K562 (cell line): Measurements from ENCODE around the gene UBR1. TPM values are rescaled to one million over a fixed set of nuclear protein-coding genes. Genes with fewer than 3 reads are reported as not detected.

Experiments
- ATAC-seq: fragments of 200-7000 bp; cut with Tn5 transposase; 3 replicates; pipeline ENCODE4 v1.9.1; 2020; ENCODE audit warnings: moderate library complexity
- BruUV-seq: library from RNA; stranded (reverse); fragments of 400-500 nt; replicated peaks from 2 replicates; lab custom pipeline; 2021; lab: Mats Ljungman, UMichigan
- CTCF ChIA-PET: fragments of 300-600 bp; formaldehyde crosslinking; extraction: SDS; loops from one replicate; lab custom pipeline; 2021; ENCODE audit warnings: low intra/inter-chr PET ratio; lab: Yijun Ruan, JAX
- POLR2A ChIA-PET: fragments of 300-600, 350-650 bp; sonication (Branson Sonifier 250); formaldehyde crosslinking; extraction: SDS; loops from one replicate; lab custom pipeline; 2021; ENCODE audit warnings: antibody characterized with exemption, inconsistent platforms; lab: Yijun Ruan, JAX
- DNase-seq, 4 experiments: peaks; one replicate each; pipeline versions ENCODE4 v3.0.0 to v3.0.0-alpha.2; 2011 to 2018; ENCODE audit warnings: low spot score in 3 of 4, mixed read lengths in 3 of 4; ENCODE audit errors: extremely low read depth in 1 of 4
- FAIRE-seq: peaks from 2 replicates; lab custom pipeline; 2011; peaks lifted over from hg19 to GRCh38; lab: Jason Lieb, UNC
- H2AFZ ChIP-seq: 2 replicates; pipeline ENCODE4 v1.6.0; 2011; ENCODE audit warnings: low read depth, low read length, control low read depth, inconsistent platforms
- H3K27ac ChIP-seq: fragments of 200-600 bp; 3 replicates; pipeline ENCODE4 v1.8.0; 2011; ENCODE audit warnings: low read depth, mild to moderate bottlenecking, control low read depth, inconsistent platforms, low read length, moderate library complexity, mixed read lengths; ENCODE audit errors: extremely low read depth
- H3K27me3 ChIP-seq, 2 experiments: fragments of 300-600 bp in 1 of 2; 2 replicates in 1 of 2; 3 replicates in 1 of 2; pipeline versions ENCODE4 v1.6.0 to v1.8.0; 2011; ENCODE audit warnings: inconsistent platforms in 2 of 2, low read length in 2 of 2, mild to moderate bottlenecking in 1 of 2, mixed read lengths in 1 of 2, moderate library complexity in 1 of 2; ENCODE audit not compliant: control insufficient read depth in 2 of 2, insufficient read depth in 2 of 2
- H3K36me3 ChIP-seq: fragments of 300-600 bp; 3 replicates; pipeline ENCODE4 v1.8.0; 2011; ENCODE audit warnings: mild to moderate bottlenecking, low read length, inconsistent platforms; ENCODE audit not compliant: control insufficient read depth, insufficient read depth
- H3K4me1 ChIP-seq, 2 experiments: fragments of 200-600 bp in 1 of 2; replicated peaks in 1 of 2; 2 replicates in 1 of 2; 3 replicates in 1 of 2; pipeline versions ENCODE4 v1.5.1 to v1.8.0; 2011; ENCODE audit warnings: inconsistent platforms in 2 of 2, low read length in 2 of 2, mild to moderate bottlenecking in 1 of 2, mixed read lengths in 1 of 2, moderate library complexity in 1 of 2; ENCODE audit not compliant: control insufficient read depth in 2 of 2, insufficient read depth in 2 of 2
- H3K4me2 ChIP-seq: 2 replicates; pipeline ENCODE4 v1.6.1; 2011; ENCODE audit warnings: low read length, control low read depth, inconsistent platforms, mixed read lengths; ENCODE audit not compliant: insufficient read depth
- H3K4me3 ChIP-seq: fragments of 200-600 bp; sonication (generic), shearing (Covaris generic); 2 replicates; pipeline ENCODE4 v1.5.1; 2016; ENCODE audit warnings: control low read depth, inconsistent platforms
- H3K79me2 ChIP-seq: fragments of 200-600 bp; 3 replicates; pipeline ENCODE4 v1.8.0; 2011; ENCODE audit warnings: low read length, inconsistent platforms; ENCODE audit not compliant: control insufficient read depth, insufficient read depth
- H3K9ac ChIP-seq, 2 experiments: 2 replicates each; pipeline versions ENCODE4 v1.6.0 to v1.6.1; 2011; ENCODE audit warnings: low read depth in 2 of 2, low read length in 2 of 2, control low read depth in 1 of 2, inconsistent platforms in 1 of 2, mild to moderate bottlenecking in 1 of 2, mixed read lengths in 1 of 2; ENCODE audit not compliant: insufficient read depth in 1 of 2
- H3K9me1 ChIP-seq: one replicate; pipeline ENCODE4 v1.6.0; 2011; ENCODE audit warnings: inconsistent platforms, mild to moderate bottlenecking, low read length, moderate library complexity; ENCODE audit not compliant: control insufficient read depth, insufficient read depth
- H3K9me3 ChIP-seq: replicated peaks from 2 replicates; pipeline ENCODE4 v1.5.1; 2011; ENCODE audit warnings: low read depth, low read length, inconsistent platforms; ENCODE audit not compliant: control insufficient read depth, insufficient read depth
- H4K20me1 ChIP-seq: replicated peaks from 2 replicates; pipeline ENCODE4 v1.6.1; 2011; ENCODE audit warnings: low read length, inconsistent platforms, mixed read lengths; ENCODE audit not compliant: control insufficient read depth, insufficient read depth
- ARNT ChIP-seq, 2 experiments: fragments of 450-650 bp; IDR thresholded peaks; 2 replicates each; pipeline ENCODE4 v1.6.1; 2016; ENCODE audit warnings: mild to moderate bottlenecking in 1 of 2
- CTCF ChIP-seq, 3 experiments: IDR thresholded peaks in 2 of 3; conservative IDR thresholded peaks in 1 of 3; 2 replicates each; pipeline ENCODE4 v1.5.1; 2011 to 2012; ENCODE audit warnings: low read length in 3 of 3, mild to moderate bottlenecking in 3 of 3, control low read depth in 2 of 3, improper control_type of control experiment in 1 of 3, inconsistent platforms in 1 of 3, low read depth in 1 of 3, mixed read lengths in 1 of 3, moderate library complexity in 1 of 3; ENCODE audit not compliant: insufficient read depth in 2 of 3
- FOXM1 ChIP-seq, 2 experiments: fragments of 450-650 bp in 1 of 2; sonication (generic) in 1 of 2; formaldehyde crosslinking in 1 of 2; IDR thresholded peaks; 2 replicates each; pipeline versions ENCODE4 v1.6.1 to v1.9.0; 2017 to 2022; ENCODE audit warnings: low read depth in 2 of 2, mild to moderate bottlenecking in 2 of 2, missing genetic modification reagents in 1 of 2, moderate library complexity in 1 of 2
- ZBTB17 ChIP-seq: fragments of 450-650 bp; formaldehyde crosslinking; IDR thresholded peaks from 2 replicates; pipeline ENCODE4 v1.4.0; 2020; ENCODE audit warnings: mild to moderate bottlenecking
- ZNF444 ChIP-seq: fragments of 250-450 bp; sonication (Bioruptor Pico); IDR thresholded peaks from 2 replicates; pipeline ENCODE4 v1.4.0; 2020; ENCODE audit warnings: mild to moderate bottlenecking, moderate library complexity
- WGBS: fragments of 100-300 bp; shearing (Covaris generic); methylation state at CpG from one replicate; pipeline ENCODE4 v1.1.6; 2016; ENCODE audit warnings: low coverage, mixed read lengths; ENCODE audit not compliant: insufficient coverage; ENCODE audit errors: missing lambda C conversion rate; 5-methylcytosine and 5-hydroxymethylcytosine counted together
- in situ Hi-C: fragments of 300-500 bp; cut with MboI; formaldehyde crosslinking; loops from 4 replicates; pipeline ENCODE4 v1.15.0; 2018; ENCODE audit warnings: inconsistent platforms, mixed read lengths
- intact Hi-C: fragments of 100-400 bp; cut with micrococcal nuclease; formaldehyde crosslinking; loops from 2 replicates; pipeline ENCODE4 v1.14.2; 2022
- polyA plus RNA-seq, 8 experiments: library from polyadenylated mRNA; depleted of rRNA in 4 of 8; stranded (reverse) in 5 of 8; unstranded in 3 of 8; fragments of >200 nt; fragmentation: Nextera tagmentation in 2 of 8; fragmentation: Illumina TruSeq in 1 of 8; extraction: Ambion mirVana in 2 of 8; extraction: Trizol in 1 of 8; gene quantifications; 2 replicates each; pipeline versions ENCODE4 v1.2.1 to v1.2.3, GENCODE V29; 2011 to 2014; ENCODE audit warnings: inconsistent platforms in 1 of 8, missing spikeins in 1 of 8
- total RNA-seq, 7 experiments: library from RNA; depleted of rRNA in 6 of 7; stranded (reverse); fragments of >200 nt in 6 of 7; fragmentation: Illumina TruSeq in 2 of 7; extraction: Trizol in 2 of 7; gene quantifications; 2 replicates each; pipeline versions ENCODE4 v1.2.1 to v1.2.3, GENCODE V29; 2011 to 2021; ENCODE audit warnings: low replicate concordance in 1 of 7

The UBR1 gene
- total and polyA plus RNA-seq, 9 of the 15 experiments (the other 6 are each of a cell fraction or from before 2014, with no cell fraction given) = 5.8 to 30.7 (median 15.3) TPM

- CTCF ChIA-PET = interaction anchor here (0.7 kb wide), 1 partner anchor 236 kb away, joined by 4 read pairs; no protein-coding TSS in a partner anchor
Measured at GRCh38 chr15:42940527-42940926, 165.3 kb downstream of the UBR1 start.

More at GRCh38 chr15:42940527-42940926, 165.3 kb downstream of the UBR1 start:
- ATAC-seq (no peak), DNase-seq (no peak), FAIRE-seq (no peak)
- Histone ChIP-seq H3K4me3 (no peak overlapping the region), H3K36me3 (peaks cover 22% of the 10 kb centered on the region; the same call in 1 of the 3 replicates), H3K27ac (no peak overlapping the region), H3K9me1 (no peaks in the 10 kb centered on the region), H3K79me2 (no peaks in the 10 kb centered on the region), H4K20me1 (no peaks in the 10 kb centered on the region), H3K27me3 (no peaks in the 10 kb centered on the region), H3K4me2 (no peak overlapping the region), H3K4me1 (no peaks in the 10 kb centered on the region), H3K9me3 (no peaks in the 10 kb centered on the region), H2AFZ (no peak overlapping the region), H3K9ac (no peak overlapping the region)
- POLR2A ChIA-PET = interaction anchor here (0.6 to 0.7 kb wide), 2 partner anchors 139 to 209 kb away, joined by 3 read pairs; no protein-coding TSS in a partner anchor
- no TSS peak for BruUV-seq
- intact Hi-C loops (no loop called here), in situ Hi-C loops (no loop called here)
- TF ChIP-seq ARNT (IDR thresholded peaks at IDR 0.05) = no peak
- TF ChIP-seq ZNF444 (CRISPR knock-in tag) = no peak
- TF ChIP-seq FOXM1 (IDR thresholded peaks at IDR 0.05; ENCODE audit: low read depth) = no peak
- no peak for TF ChIP-seq FOXM1 (CRISPR knock-in tag; IDR thresholded peaks at IDR 0.05; ENCODE audit: low read depth)
- TF ChIP-seq CTCF (IDR thresholded peaks at IDR 0.05 in 2 of 3, conservative IDR thresholded peaks at IDR 0.05 in 1 of 3; ENCODE audit: insufficient read depth in 2 of 3, low read depth in 1 of 3, low read length in 3 of 3) = no peak
- no peak for TF ChIP-seq ZBTB17 (CRISPR knock-in tag)
- 89% methylated on average over 1 of the region's 1 CpG for WGBS
